NCI-H1105 (cell line): Measurements from ENCODE around the gene CCDC144A.
"Not testable (repeated sequence)": the region's sequence is repeated elsewhere in the genome, so short reads cannot be mapped to it uniquely, and the experiment has no call there.

Source experiments
- DNase-seq: peaks from one replicate; lab custom pipeline; 2025; lab: John Stamatoyannopoulos, UW

Gene CCDC144A

GRCh38 chr17:16689731-16690281 is at the start of gene CCDC144A:
CCDC144A (plus strand) TSS chr17:16690241; CDS start chr17:16690401, 160 bp downstream.
- not testable (repeated sequence) for DNase-seq

- no peak for DNase-seq
Observed at GRCh38 chr17:16649585-16649984, 40.5 kb upstream of the CCDC144A start.

- no peak for DNase-seq
Observed at GRCh38 chr17:16652252-16652651, 37.8 kb upstream of the CCDC144A start.

GRCh38 chr17:16652847-16653366 is 37.1 kb upstream of the CCDC144A start:
- peak; percentile 43 for DNase-seq

GRCh38 chr17:16653367-16654041 is 36.5 kb upstream of the CCDC144A start, which contains the start of gene ZNF624:
ZNF624 (minus strand) TSS chr17:16653850.
- peak; percentile 98 for DNase-seq

GRCh38 chr17:16661217-16661616 is 28.8 kb upstream of the CCDC144A start:
- no peak for DNase-seq

- no peak for DNase-seq
Observed at GRCh38 chr17:16662936-16663335, 27.1 kb upstream of the CCDC144A start.

GRCh38 chr17:16666553-16666906 is 23.5 kb upstream of the CCDC144A start:
- not testable (repeated sequence) for DNase-seq

GRCh38 chr17:16666907-16667636 is 23.0 kb upstream of the CCDC144A start:
- DNase-seq = not testable (repeated sequence)

- DNase-seq = no peak
Observed at GRCh38 chr17:16676676-16677268, 13.3 kb upstream of the CCDC144A start.

- not testable (repeated sequence) for DNase-seq
Observed at GRCh38 chr17:16683290-16684138, 6.5 kb upstream of the CCDC144A start.

GRCh38 chr17:16686019-16686418 is 4.0 kb upstream of the CCDC144A start:
- DNase-seq = not testable (repeated sequence)

- not testable (repeated sequence) for DNase-seq
Observed at GRCh38 chr17:16687151-16687550, 2.9 kb upstream of the CCDC144A start.

GRCh38 chr17:16690447-16690846 is 406 bp downstream of the CCDC144A start:
- DNase-seq = not testable (repeated sequence)

- DNase-seq = not testable (repeated sequence)
Observed at GRCh38 chr17:16697603-16698002, 7.6 kb downstream of the CCDC144A start.

- not testable (repeated sequence) for DNase-seq
Observed at GRCh38 chr17:16745492-16746203, 55.6 kb downstream of the CCDC144A start.

GRCh38 chr17:16746571-16746970 is 56.5 kb downstream of the CCDC144A start:
- not testable (repeated sequence) for DNase-seq

GRCh38 chr17:16750515-16750914 is 60.5 kb downstream of the CCDC144A start:
- DNase-seq = not testable (repeated sequence)

- DNase-seq = peak; percentile 2
Observed at GRCh38 chr17:16751224-16751923, 61.3 kb downstream of the CCDC144A start.

GRCh38 chr17:16751924-16752287 is 61.9 kb downstream of the CCDC144A start:
- not testable (repeated sequence) for DNase-seq
